Measurements from ENCODE around the gene SCN7A.

DNA sequence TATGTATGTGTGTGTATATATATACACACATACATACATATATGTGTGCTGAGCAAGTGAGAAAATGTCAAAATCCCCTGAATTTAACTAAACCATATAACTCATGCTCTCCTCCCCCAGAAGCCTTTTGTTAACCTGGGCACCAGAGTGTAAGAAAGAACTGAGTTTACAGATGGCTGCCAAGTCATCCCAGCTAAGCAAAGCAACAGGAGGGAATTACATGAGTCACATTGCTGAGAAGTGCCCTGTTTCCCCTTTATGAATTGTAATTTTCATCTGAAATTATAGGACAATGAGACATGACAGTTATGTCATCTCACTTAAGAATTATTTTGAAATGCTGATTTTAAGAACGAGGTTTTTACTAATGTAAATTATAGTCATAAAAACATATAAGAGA, 29.9 kb downstream of the SCN7A start:
- TF ChIP-seq, protein P1, sequence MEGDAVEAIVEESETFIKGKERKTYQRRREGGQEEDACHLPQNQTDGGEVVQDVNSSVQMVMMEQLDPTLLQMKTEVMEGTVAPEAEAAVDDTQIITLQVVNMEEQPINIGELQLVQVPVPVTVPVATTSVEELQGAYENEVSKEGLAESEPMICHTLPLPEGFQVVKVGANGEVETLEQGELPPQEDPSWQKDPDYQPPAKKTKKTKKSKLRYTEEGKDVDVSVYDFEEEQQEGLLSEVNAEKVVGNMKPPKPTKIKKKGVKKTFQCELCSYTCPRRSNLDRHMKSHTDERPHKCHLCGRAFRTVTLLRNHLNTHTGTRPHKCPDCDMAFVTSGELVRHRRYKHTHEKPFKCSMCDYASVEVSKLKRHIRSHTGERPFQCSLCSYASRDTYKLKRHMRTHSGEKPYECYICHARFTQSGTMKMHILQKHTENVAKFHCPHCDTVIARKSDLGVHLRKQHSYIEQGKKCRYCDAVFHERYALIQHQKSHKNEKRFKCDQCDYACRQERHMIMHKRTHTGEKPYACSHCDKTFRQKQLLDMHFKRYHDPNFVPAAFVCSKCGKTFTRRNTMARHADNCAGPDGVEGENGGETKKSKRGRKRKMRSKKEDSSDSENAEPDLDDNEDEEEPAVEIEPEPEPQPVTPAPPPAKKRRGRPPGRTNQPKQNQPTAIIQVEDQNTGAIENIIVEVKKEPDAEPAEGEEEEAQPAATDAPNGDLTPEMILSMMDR (IDR thresholded peaks at IDR 0.05; ENCODE audit: insufficient read depth, low read depth, low read length): no peak
- TF ChIP-seq EZH2 (IDR thresholded peaks at IDR 0.05; ENCODE audit: insufficient read depth, low read length): no peak
